Measurements from ENCODE around the gene SLC9A2.

Gene SLC9A2

GRCh38 chr2:102618452-102619413 is 620 bp upstream of the SLC9A2 start:
- in situ Hi-C loops (cut with MboI; ENCODE audit: low sequenced_read_pairs): no loop called here

GRCh38 chr2:102620332-102620731 is 979 bp downstream of the SLC9A2 start:
- in situ Hi-C loops (cut with MboI; ENCODE audit: low sequenced_read_pairs): no loop called here

- in situ Hi-C loops (cut with MboI; ENCODE audit: low sequenced_read_pairs): no loop called here
These were observed 2.3 kb downstream of the SLC9A2 start for GRCh38 chr2:102621630-102622029.

- in situ Hi-C loops (cut with MboI; ENCODE audit: low sequenced_read_pairs): no loop called here
These were observed 3.3 kb downstream of the SLC9A2 start for GRCh38 chr2:102622646-102623045.

- in situ Hi-C loops (cut with MboI; ENCODE audit: low sequenced_read_pairs): no loop called here
These were observed 11.1 kb downstream of the SLC9A2 start for GRCh38 chr2:102630458-102630857.

- in situ Hi-C loops (cut with MboI; ENCODE audit: low sequenced_read_pairs): no loop called here
These were observed 13.2 kb downstream of the SLC9A2 start for GRCh38 chr2:102632380-102633175.

- in situ Hi-C loops (cut with MboI; ENCODE audit: low sequenced_read_pairs): no loop called here
These were observed 15.5 kb downstream of the SLC9A2 start for GRCh38 chr2:102634831-102635241.

GRCh38 chr2:102635317-102635716 is 16.0 kb downstream of the SLC9A2 start:
- in situ Hi-C loops (cut with MboI; ENCODE audit: low sequenced_read_pairs): no loop called here

- in situ Hi-C loops (cut with MboI; ENCODE audit: low sequenced_read_pairs): no loop called here
These were observed 17.0 kb downstream of the SLC9A2 start for GRCh38 chr2:102636283-102636907.

GRCh38 chr2:102637358-102637757 is 18.0 kb downstream of the SLC9A2 start:
- in situ Hi-C loops (cut with MboI; ENCODE audit: low sequenced_read_pairs): no loop called here

GRCh38 chr2:102639429-102639828 is 20.1 kb downstream of the SLC9A2 start:
- in situ Hi-C loops (cut with MboI; ENCODE audit: low sequenced_read_pairs): no loop called here

- in situ Hi-C loops (cut with MboI; ENCODE audit: low sequenced_read_pairs): no loop called here
These were observed 32.8 kb downstream of the SLC9A2 start for GRCh38 chr2:102652126-102652525.

GRCh38 chr2:102657770-102658169 is 38.4 kb downstream of the SLC9A2 start:
- in situ Hi-C loops (cut with MboI; ENCODE audit: low sequenced_read_pairs): no loop called here

GRCh38 chr2:102660070-102660469 is 40.7 kb downstream of the SLC9A2 start:
- in situ Hi-C loops (cut with MboI; ENCODE audit: low sequenced_read_pairs): no loop called here

GRCh38 chr2:102660574-102660973 is 41.2 kb downstream of the SLC9A2 start:
- in situ Hi-C loops (cut with MboI; ENCODE audit: low sequenced_read_pairs): no loop called here

- in situ Hi-C loops (cut with MboI; ENCODE audit: low sequenced_read_pairs): no loop called here
These were observed 42.5 kb downstream of the SLC9A2 start for GRCh38 chr2:102661846-102662245.

- in situ Hi-C loops (cut with MboI; ENCODE audit: low sequenced_read_pairs): no loop called here
These were observed 43.5 kb downstream of the SLC9A2 start for GRCh38 chr2:102662833-102663232.

- in situ Hi-C loops (cut with MboI; ENCODE audit: low sequenced_read_pairs): no loop called here
These were observed 44.0 kb downstream of the SLC9A2 start for GRCh38 chr2:102663381-102663780.

- in situ Hi-C loops (cut with MboI; ENCODE audit: low sequenced_read_pairs): no loop called here
These were observed 45.1 kb downstream of the SLC9A2 start for GRCh38 chr2:102664471-102664909.

- in situ Hi-C loops (cut with MboI; ENCODE audit: low sequenced_read_pairs): no loop called here
These were observed 47.7 kb downstream of the SLC9A2 start for GRCh38 chr2:102667072-102667471.

GRCh38 chr2:102668171-102668570 is 48.8 kb downstream of the SLC9A2 start:
- in situ Hi-C loops (cut with MboI; ENCODE audit: low sequenced_read_pairs): no loop called here

All from hTERT RPE-1 (cell line).